H9 (cell line): ENCODE data around the gene OST4. TPM values are rescaled to one million over a fixed set of nuclear protein-coding genes. Genes with fewer than 3 reads are reported as not detected.
A peak's percentile ranks its signal among the peaks of the same experiment; 100 is the strongest.

ENCODE experiments used
- DNase-seq: peaks from one replicate; pipeline ENCODE4 v3.0.0-alpha.2; 2017
- H2AFZ ChIP-seq: one replicate; pipeline ENCODE4 v1.6.1; 2013; ENCODE audit warnings: mild to moderate bottlenecking, low read length, control low read depth, moderate library complexity
- H2AK5ac ChIP-seq: 2 replicates; pipeline ENCODE4 v1.6.1; 2013; ENCODE audit warnings: low read length, control low read depth, mixed read lengths; ENCODE audit not compliant: insufficient read length
- H2BK120ac ChIP-seq: one replicate; pipeline ENCODE4 v1.6.1; 2013; ENCODE audit warnings: low read depth, mild to moderate bottlenecking, low read length, control low read depth, inconsistent platforms; ENCODE audit not compliant: poor library complexity, severe bottlenecking
- H2BK12ac ChIP-seq: 2 replicates; pipeline ENCODE4 v1.6.1; 2013; ENCODE audit warnings: low read length, control low read depth, mixed read lengths, low read depth; ENCODE audit not compliant: insufficient read length
- H2BK15ac ChIP-seq: 2 replicates; pipeline ENCODE4 v1.6.1; 2013; ENCODE audit warnings: low read depth, low read length, control low read depth
- H2BK20ac ChIP-seq: one replicate; pipeline ENCODE4 v1.6.1; 2013; ENCODE audit warnings: low read depth, mild to moderate bottlenecking, low read length, control low read depth, inconsistent platforms; ENCODE audit not compliant: poor library complexity, severe bottlenecking
- H2BK5ac ChIP-seq: 2 replicates; pipeline ENCODE4 v1.6.1; 2013; ENCODE audit warnings: low read length, control low read depth, mixed read lengths; ENCODE audit not compliant: insufficient read length
- H3K14ac ChIP-seq: 2 replicates; pipeline ENCODE4 v1.6.1; 2013; ENCODE audit warnings: low read length, control low read depth; ENCODE audit not compliant: insufficient read depth
- H3K18ac ChIP-seq: 2 replicates; pipeline ENCODE4 v1.6.1; 2013; ENCODE audit warnings: low read depth, mild to moderate bottlenecking, mixed read lengths, low read length, control low read depth; ENCODE audit not compliant: insufficient read length
- H3K23ac ChIP-seq: 2 replicates; pipeline ENCODE4 v1.6.1; 2013; ENCODE audit warnings: low read length, control low read depth, mixed read lengths, low read depth; ENCODE audit not compliant: insufficient read length
- H3K23me2 ChIP-seq: 2 replicates; pipeline ENCODE4 v1.6.1; 2013; ENCODE audit warnings: low read depth, mild to moderate bottlenecking, mixed read lengths, low read length, control low read depth; ENCODE audit not compliant: insufficient read length, poor library complexity, severe bottlenecking
- H3K27ac ChIP-seq: 2 replicates; pipeline ENCODE4 v1.5.1; 2013; ENCODE audit warnings: low read length, control low read depth, mixed read lengths, low read depth; ENCODE audit not compliant: insufficient read length
- H3K27me3 ChIP-seq: 2 replicates; pipeline ENCODE4 v1.6.1; 2013; ENCODE audit warnings: low read length, control low read depth, inconsistent platforms; ENCODE audit not compliant: insufficient read depth
- H3K4ac ChIP-seq: 2 replicates; pipeline ENCODE4 v1.6.1; 2013; ENCODE audit warnings: low read depth, mild to moderate bottlenecking, control low read depth, inconsistent platforms, low read length, moderate library complexity
- H3K4me1 ChIP-seq: 2 replicates; pipeline ENCODE4 v1.6.1; 2013; ENCODE audit warnings: low read length, control low read depth, inconsistent platforms; ENCODE audit not compliant: insufficient read depth
- H3K4me2 ChIP-seq: 2 replicates; pipeline ENCODE4 v1.6.1; 2013; ENCODE audit warnings: low read length, control low read depth, mixed read lengths; ENCODE audit not compliant: insufficient read length, insufficient read depth
- H3K56ac ChIP-seq: 2 replicates; pipeline ENCODE4 v1.6.1; 2013; ENCODE audit warnings: low read depth, mild to moderate bottlenecking, mixed read lengths, low read length, control low read depth; ENCODE audit not compliant: insufficient read length
- H3K79me1 ChIP-seq: 2 replicates; pipeline ENCODE4 v1.6.1; 2013; ENCODE audit warnings: low read depth, mild to moderate bottlenecking, moderate library complexity, low read length, control low read depth, inconsistent platforms; ENCODE audit not compliant: insufficient read depth, poor library complexity, severe bottlenecking
- H3K79me2 ChIP-seq: 2 replicates; pipeline ENCODE4 v1.6.1; 2013; ENCODE audit warnings: low read length, control low read depth, inconsistent platforms; ENCODE audit not compliant: insufficient read depth
- H3K9ac ChIP-seq: 2 replicates; pipeline ENCODE4 v1.6.1; 2013; ENCODE audit warnings: low read length, control low read depth, mixed read lengths; ENCODE audit not compliant: insufficient read length; ENCODE audit errors: extremely low read depth
- H3K9me3 ChIP-seq: one replicate; pipeline ENCODE4 v1.6.1; 2013; ENCODE audit warnings: low read depth, low read length, inconsistent platforms; ENCODE audit not compliant: control insufficient read depth
- H3T11ph ChIP-seq: one replicate; pipeline ENCODE4 v1.6.1; 2013; ENCODE audit warnings: mild to moderate bottlenecking, low read length, control low read depth, inconsistent platforms
- H4K20me1 ChIP-seq: one replicate; pipeline ENCODE4 v1.6.1; 2013; ENCODE audit not compliant: control insufficient read depth, insufficient read length, insufficient read depth
- H4K5ac ChIP-seq: 2 replicates; pipeline ENCODE4 v1.6.1; 2013; ENCODE audit warnings: low read depth, mild to moderate bottlenecking, mixed read lengths, low read length, control low read depth; ENCODE audit not compliant: insufficient read length
- H4K8ac ChIP-seq: replicated peaks from 2 replicates; pipeline ENCODE4 v1.6.1; 2013; ENCODE audit warnings: low read length, control low read depth, mixed read lengths, low read depth; ENCODE audit not compliant: insufficient read length
- H4K91ac ChIP-seq: 2 replicates; pipeline ENCODE4 v1.6.1; 2013; ENCODE audit warnings: low read depth, mild to moderate bottlenecking, moderate library complexity, mixed read lengths, low read length, control low read depth; ENCODE audit not compliant: insufficient read length
- H3K27ac Mint-ChIP-seq, 3 experiments: 2 replicates in 2 of 3; 3 replicates in 1 of 3; pipeline ENCODE4 v1.8.0; 2020 to 2021; ENCODE audit warnings: mixed read lengths in 3 of 3, mild to moderate bottlenecking in 1 of 3, moderate library complexity in 1 of 3
- H3K27me3 Mint-ChIP-seq: 2 replicates; pipeline ENCODE4 v1.8.0; 2021; ENCODE audit warnings: low read depth, mild to moderate bottlenecking, moderate library complexity, mixed read lengths
- H3K36me3 Mint-ChIP-seq, 3 experiments: 2 replicates in 2 of 3; 3 replicates in 1 of 3; pipeline ENCODE4 v1.8.0; 2020 to 2021; ENCODE audit warnings: low read depth in 3 of 3, mixed read lengths in 3 of 3; ENCODE audit not compliant: insufficient read depth in 1 of 3
- H3K4me1 Mint-ChIP-seq, 2 experiments: 2 replicates each; pipeline ENCODE4 v1.8.0; 2020; ENCODE audit warnings: mixed read lengths in 2 of 2
- H3K4me3 Mint-ChIP-seq, 2 experiments: 2 replicates in 1 of 2; 3 replicates in 1 of 2; pipeline ENCODE4 v1.8.0; 2020 to 2021; ENCODE audit warnings: mild to moderate bottlenecking in 2 of 2, mixed read lengths in 2 of 2, moderate library complexity in 1 of 2
- H3K9me3 Mint-ChIP-seq, 2 experiments: 2 replicates in 1 of 2; 3 replicates in 1 of 2; pipeline ENCODE4 v1.8.0; 2020; ENCODE audit warnings: mild to moderate bottlenecking in 2 of 2, mixed read lengths in 2 of 2, moderate library complexity in 1 of 2
- CTCF ChIP-seq: fragments of 200-600 bp; sonication (generic); conservative IDR thresholded peaks from 3 replicates; pipeline ENCODE4 v1.8.0; 2021; ENCODE audit warnings: antibody characterized with exemption, mild to moderate bottlenecking
- WGBS: extraction: QIAGEN DNeasy Blood & Tissue Kit; methylation state at CpG from one replicate; pipeline ENCODE4 v1.1.7; 2013; ENCODE audit warnings: missing lambda C conversion rate, low lambda C conversion rate, mixed read lengths; ENCODE audit not compliant: insufficient read length; ENCODE audit errors: extremely low coverage; 5-methylcytosine and 5-hydroxymethylcytosine counted together
- total RNA-seq: library from RNA; stranded (reverse); gene quantifications from 2 replicates; pipeline ENCODE4 v1.2.1, GENCODE V29; 2021

The OST4 gene
- total RNA-seq, 1 experiment from 2014 or later, result 215 TPM

- no CpG with 5 or more reads among the region's 48 CpGs for WGBS
- no peak overlapping the region for H3K56ac ChIP-seq
- H3K4me2 ChIP-seq, result peak overlapping the region; percentile 59
- peak; percentile 54; the same call in 2 of the 3 replicates for TF ChIP-seq CTCF
- H3K27me3 ChIP-seq, result no peaks in the 10 kb centered on the region
- H3K9me3 ChIP-seq, result no peaks in the 10 kb centered on the region
- no peak overlapping the region for H2AFZ ChIP-seq
- peaks cover 10% of the 10 kb centered on the region for H3K23me2 ChIP-seq
- H4K5ac ChIP-seq, result no peak overlapping the region
- peak overlapping the region; percentile 36 for H3K9ac ChIP-seq
- no peaks in the 10 kb centered on the region for H3K79me1 ChIP-seq
- no peak overlapping the region for H3T11ph ChIP-seq
- H2BK120ac ChIP-seq, result no peak overlapping the region
- H3K14ac ChIP-seq, result no peak overlapping the region
- H2BK20ac ChIP-seq, result no peak overlapping the region
- no peak overlapping the region for H3K23ac ChIP-seq
- H4K8ac ChIP-seq, result no peak overlapping the region
- H3K4ac ChIP-seq, result no peak overlapping the region
- H4K91ac ChIP-seq, result no peak overlapping the region
- peaks cover 4% of the 10 kb centered on the region; the same call in 1 of the 2 replicates for H3K4me1 ChIP-seq
- peaks cover 9% of the 10 kb centered on the region for H3K27me3 Mint-ChIP-seq
- H3K4me3 Mint-ChIP-seq, result peak overlapping the region; percentile 94 to 97
- peak; percentile 95 for DNase-seq
- H2BK15ac ChIP-seq, result no peak overlapping the region
- no peak overlapping the region for H2AK5ac ChIP-seq
- H3K27ac ChIP-seq, result no peak overlapping the region
- H2BK12ac ChIP-seq, result no peak overlapping the region
- H4K20me1 ChIP-seq, result no peaks in the 10 kb centered on the region
- H3K79me2 ChIP-seq, result no peaks in the 10 kb centered on the region
- H3K36me3 Mint-ChIP-seq, result peaks cover 21 to 25% (median 23%) of the 10 kb centered on the region in 3 experiments
- H2BK5ac ChIP-seq, result no peak overlapping the region
- peak overlapping the region; percentile 9 for H3K18ac ChIP-seq
- H3K27ac Mint-ChIP-seq, result peak overlapping the region; percentile 94 to 99 (median 98)
- peaks cover 10 to 14% of the 10 kb centered on the region in 2 experiments for H3K4me1 Mint-ChIP-seq
- peaks cover 7 to 16% of the 10 kb centered on the region in 2 experiments for H3K9me3 Mint-ChIP-seq
Measured at GRCh38 chr2:27050281-27050995, 21.0 kb downstream of the OST4 start.
